ENCODE measurements around the gene TRRAP.

DNA sequence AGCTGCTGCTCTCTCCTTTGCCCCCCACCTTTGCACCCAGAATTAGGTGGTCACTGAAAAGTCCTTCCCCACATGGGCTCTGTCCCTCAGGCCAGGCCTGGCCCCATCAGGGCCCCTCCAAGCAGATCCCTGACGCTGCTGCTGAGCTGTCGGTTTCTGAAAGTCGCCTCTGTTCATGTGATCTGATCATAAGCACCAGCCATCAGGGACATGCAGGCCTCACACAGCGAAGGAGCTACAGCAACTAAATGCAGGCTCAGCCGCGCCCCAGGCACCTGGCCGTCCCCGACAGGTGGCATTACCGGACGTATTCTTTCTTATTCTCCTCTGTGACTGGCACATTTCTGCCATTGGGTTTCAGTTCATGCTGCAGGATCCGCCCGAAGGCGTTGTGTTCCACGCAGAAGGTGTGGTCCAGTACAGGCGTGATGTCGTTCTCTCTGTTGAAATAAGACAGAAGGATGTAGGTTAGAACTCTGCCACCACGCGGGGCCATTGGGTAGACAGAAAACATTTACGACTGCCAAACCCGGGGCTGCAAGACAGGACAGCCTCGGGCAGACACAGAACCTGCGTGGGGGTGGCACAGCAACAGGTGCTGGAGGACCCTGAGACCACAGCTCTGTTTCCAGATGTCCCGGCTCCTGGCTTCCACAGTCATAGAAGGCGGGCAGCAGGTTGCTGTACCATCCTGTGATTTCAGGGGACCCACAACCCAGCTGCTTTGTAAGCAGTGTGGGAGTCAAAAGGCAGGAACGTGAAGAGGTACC, 159.9 kb downstream of the TRRAP start:
- TF ChIP-seq, protein P1, sequence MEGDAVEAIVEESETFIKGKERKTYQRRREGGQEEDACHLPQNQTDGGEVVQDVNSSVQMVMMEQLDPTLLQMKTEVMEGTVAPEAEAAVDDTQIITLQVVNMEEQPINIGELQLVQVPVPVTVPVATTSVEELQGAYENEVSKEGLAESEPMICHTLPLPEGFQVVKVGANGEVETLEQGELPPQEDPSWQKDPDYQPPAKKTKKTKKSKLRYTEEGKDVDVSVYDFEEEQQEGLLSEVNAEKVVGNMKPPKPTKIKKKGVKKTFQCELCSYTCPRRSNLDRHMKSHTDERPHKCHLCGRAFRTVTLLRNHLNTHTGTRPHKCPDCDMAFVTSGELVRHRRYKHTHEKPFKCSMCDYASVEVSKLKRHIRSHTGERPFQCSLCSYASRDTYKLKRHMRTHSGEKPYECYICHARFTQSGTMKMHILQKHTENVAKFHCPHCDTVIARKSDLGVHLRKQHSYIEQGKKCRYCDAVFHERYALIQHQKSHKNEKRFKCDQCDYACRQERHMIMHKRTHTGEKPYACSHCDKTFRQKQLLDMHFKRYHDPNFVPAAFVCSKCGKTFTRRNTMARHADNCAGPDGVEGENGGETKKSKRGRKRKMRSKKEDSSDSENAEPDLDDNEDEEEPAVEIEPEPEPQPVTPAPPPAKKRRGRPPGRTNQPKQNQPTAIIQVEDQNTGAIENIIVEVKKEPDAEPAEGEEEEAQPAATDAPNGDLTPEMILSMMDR (IDR thresholded peaks at IDR 0.05 in 4 of 5, conservative IDR thresholded peaks at IDR 0.05 in 1 of 5) = no peak
- TF ChIP-seq POLR2A (IDR thresholded peaks at IDR 0.05) = no peak
